GM12864 (cell line): ENCODE measurements around the gene TTC33.

Experiments used
- DNase-seq: peaks from one replicate; pipeline ENCODE4 v3.0.0-alpha.2; 2011; ENCODE audit warnings: low read depth
- H3K4me3 ChIP-seq: 2 replicates; pipeline ENCODE4 v1.5.1; 2011; ENCODE audit warnings: mild to moderate bottlenecking, low read depth, low read length, control low read depth
- TF ChIP-seq, protein P1 (sequence below): IDR thresholded peaks from 2 replicates; pipeline ENCODE4 v1.5.1; 2011; ENCODE audit warnings: low read depth, mild to moderate bottlenecking, moderate library complexity, low read length, control low read depth, inconsistent platforms; ENCODE audit errors: missing control alignments

Gene TTC33

DNA sequence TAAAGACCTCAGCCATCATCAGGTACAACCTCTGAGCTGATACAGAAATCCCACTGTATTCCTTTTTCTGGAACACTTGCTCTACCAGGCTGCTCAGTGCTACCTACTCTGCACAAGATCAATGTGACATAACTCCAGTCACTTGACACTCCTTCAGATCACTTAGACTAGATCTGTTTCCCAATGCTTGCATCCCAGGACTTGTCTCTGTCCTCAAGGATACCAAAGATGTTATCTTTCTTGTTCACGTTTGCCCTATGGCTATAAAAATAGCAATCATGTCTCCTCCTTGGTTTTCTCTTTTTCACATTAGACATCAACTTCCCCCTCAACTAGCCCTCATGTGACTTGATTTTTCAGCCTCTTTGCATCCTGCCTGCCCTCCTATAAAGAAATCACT lies 264.1 kb downstream of the TTC33 start:
- TF ChIP-seq, protein P1, sequence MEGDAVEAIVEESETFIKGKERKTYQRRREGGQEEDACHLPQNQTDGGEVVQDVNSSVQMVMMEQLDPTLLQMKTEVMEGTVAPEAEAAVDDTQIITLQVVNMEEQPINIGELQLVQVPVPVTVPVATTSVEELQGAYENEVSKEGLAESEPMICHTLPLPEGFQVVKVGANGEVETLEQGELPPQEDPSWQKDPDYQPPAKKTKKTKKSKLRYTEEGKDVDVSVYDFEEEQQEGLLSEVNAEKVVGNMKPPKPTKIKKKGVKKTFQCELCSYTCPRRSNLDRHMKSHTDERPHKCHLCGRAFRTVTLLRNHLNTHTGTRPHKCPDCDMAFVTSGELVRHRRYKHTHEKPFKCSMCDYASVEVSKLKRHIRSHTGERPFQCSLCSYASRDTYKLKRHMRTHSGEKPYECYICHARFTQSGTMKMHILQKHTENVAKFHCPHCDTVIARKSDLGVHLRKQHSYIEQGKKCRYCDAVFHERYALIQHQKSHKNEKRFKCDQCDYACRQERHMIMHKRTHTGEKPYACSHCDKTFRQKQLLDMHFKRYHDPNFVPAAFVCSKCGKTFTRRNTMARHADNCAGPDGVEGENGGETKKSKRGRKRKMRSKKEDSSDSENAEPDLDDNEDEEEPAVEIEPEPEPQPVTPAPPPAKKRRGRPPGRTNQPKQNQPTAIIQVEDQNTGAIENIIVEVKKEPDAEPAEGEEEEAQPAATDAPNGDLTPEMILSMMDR = no peak
- H3K4me3 ChIP-seq = no peak overlapping the region
- DNase-seq = no peak

GRCh38 chr5:40490464-40491111 lies 265.2 kb downstream of the TTC33 start:
- H3K4me3 ChIP-seq = no peak overlapping the region

GRCh38 chr5:40489421-40489820 lies 266.3 kb downstream of the TTC33 start:
- TF ChIP-seq, protein P1 = no peak
- no peak overlapping the region for H3K4me3 ChIP-seq
- DNase-seq = no peak

More at GRCh38 chr5:40490464-40491111, 265.2 kb downstream of the TTC33 start:
- no peak for DNase-seq
- TF ChIP-seq, protein P1 = no peak

DNA sequence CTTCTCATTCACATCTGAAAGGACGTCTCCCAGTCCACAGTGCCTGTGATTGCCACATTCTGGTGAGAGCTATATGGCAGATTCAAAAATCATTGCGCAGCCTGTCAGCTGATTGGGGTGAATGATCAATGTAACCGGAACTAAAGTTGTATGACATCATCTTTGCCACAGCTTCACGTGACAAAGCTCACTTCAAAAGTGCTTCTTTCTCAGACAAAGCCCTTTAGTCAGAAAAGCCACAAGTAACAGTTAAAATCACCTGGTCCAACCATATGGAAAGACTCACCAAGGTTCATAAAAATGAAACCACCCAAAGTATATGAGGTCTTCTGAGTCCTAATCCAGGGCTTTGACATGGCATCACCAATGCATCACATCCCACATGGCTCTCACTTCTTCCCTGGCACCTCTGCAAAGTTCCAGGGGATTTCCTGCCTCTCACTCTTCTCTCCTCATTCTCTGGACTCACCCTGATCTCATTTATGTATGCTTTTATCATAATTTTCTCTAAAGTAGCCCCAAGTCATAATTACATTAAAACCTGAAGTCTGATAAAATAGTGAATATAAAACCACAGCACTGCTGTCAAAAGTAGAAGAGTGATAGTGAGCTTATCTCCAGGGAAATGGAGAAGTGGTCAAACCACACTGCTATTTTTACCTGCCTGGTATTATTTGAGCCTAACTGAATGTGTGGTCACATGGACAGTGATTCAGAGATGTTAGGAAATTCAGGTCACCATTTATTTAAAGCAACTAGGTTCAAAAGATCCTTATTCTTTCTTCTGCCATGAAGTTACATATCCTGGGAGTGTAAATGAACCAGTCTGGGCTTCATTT lies 269.1 kb downstream of the TTC33 start:
- DNase-seq = no peak
- H3K4me3 ChIP-seq = no peak overlapping the region
- TF ChIP-seq, protein P1 = no peak

DNA sequence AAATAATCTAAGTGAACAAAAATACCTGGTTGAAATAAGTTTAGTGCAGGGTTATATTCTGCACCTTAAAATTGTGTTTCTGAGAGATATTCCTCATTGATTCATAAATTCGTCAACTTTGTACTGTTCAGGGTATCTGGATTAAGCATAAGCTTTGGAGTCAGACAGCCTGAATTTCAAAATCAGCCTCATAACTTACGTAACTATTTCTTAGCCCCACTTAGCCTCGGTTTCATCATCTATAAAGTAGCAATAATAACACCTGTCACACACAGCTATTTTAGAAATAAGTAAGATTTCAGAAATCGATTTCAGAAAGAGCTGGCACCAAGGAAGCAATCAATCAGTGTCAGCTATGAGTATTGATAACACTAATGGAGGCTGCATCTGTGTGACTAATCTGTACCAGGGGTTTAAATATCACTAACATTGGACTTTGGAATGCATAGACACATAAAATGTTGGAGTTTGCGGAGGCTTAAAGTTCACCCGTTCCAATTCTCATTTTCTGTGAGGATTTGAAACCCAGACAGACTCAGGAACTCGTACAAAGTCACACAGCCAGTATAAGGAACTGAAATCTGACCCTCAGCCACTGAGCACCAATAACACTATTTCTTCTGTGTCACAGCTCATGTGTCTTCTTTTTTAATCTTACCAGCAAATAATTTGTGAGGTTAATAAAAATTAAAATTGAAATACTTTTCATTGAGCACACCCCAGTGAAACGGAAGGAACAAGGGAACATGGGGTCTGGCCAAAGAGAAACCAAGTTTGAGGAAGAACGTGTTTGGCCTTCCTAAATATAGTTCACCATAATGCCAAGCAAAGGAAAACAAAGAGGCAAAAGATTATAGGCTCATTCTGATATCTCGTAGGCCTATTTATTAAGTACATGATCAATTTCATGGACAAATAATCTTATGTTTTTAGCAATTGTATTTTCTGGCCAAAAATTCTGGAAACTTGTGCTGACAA lies 270.5 kb downstream of the TTC33 start:
- TF ChIP-seq, protein P1 = no peak
- H3K4me3 ChIP-seq = peak overlapping the region; percentile 11; the same call in 1 of the 2 replicates
- no peak for DNase-seq

- no peak for DNase-seq
- H3K4me3 ChIP-seq = no peak overlapping the region; the same call in 1 of the 2 replicates
- TF ChIP-seq, protein P1 = no peak
These were observed 271.3 kb downstream of the TTC33 start for GRCh38 chr5:40484495-40484894.
